Endodermal cell (in vitro differentiated cells): ENCODE results near the gene ANGPTL1. TPM values are rescaled to one million over a fixed set of nuclear protein-coding genes. Genes with fewer than 3 reads are reported as not detected.

Experiments
- DNase-seq: peaks from one replicate; pipeline ENCODE4 v3.0.0-alpha.2; 2017
- H3K27ac ChIP-seq: 2 replicates; pipeline ENCODE4 v1.5.1; 2013; ENCODE audit warnings: mild to moderate bottlenecking, low read depth, low read length, moderate library complexity
- H3K27me3 ChIP-seq: 2 replicates; pipeline ENCODE4 v1.6.1; 2013; ENCODE audit warnings: mild to moderate bottlenecking, low read length, moderate library complexity; ENCODE audit not compliant: insufficient read depth, control insufficient read depth, poor library complexity, severe bottlenecking
- H3K36me3 ChIP-seq: 2 replicates; pipeline ENCODE4 v1.7.0; 2013; ENCODE audit warnings: mild to moderate bottlenecking, low read length, moderate library complexity; ENCODE audit not compliant: control insufficient read depth, insufficient read depth
- H3K4me1 ChIP-seq: one replicate; pipeline ENCODE4 v1.7.0; 2013; ENCODE audit warnings: low read length; ENCODE audit not compliant: control insufficient read depth, insufficient read depth
- H3K4me3 ChIP-seq: 2 replicates; pipeline ENCODE4 v1.5.1; 2013; ENCODE audit warnings: mild to moderate bottlenecking, low read length, moderate library complexity
- H3K9ac ChIP-seq: 2 replicates; pipeline ENCODE4 v1.6.1; 2013; ENCODE audit warnings: mild to moderate bottlenecking, low read length, moderate library complexity; ENCODE audit not compliant: poor library complexity, severe bottlenecking; ENCODE audit errors: extremely low read depth
- H3K9me3 ChIP-seq: 2 replicates; pipeline ENCODE4 v1.6.1; 2013; ENCODE audit warnings: mild to moderate bottlenecking, low read length, moderate library complexity; ENCODE audit not compliant: control insufficient read depth
- H3K27ac Mint-ChIP-seq: 2 replicates; pipeline ENCODE4 v1.8.0; 2020; ENCODE audit warnings: mixed read lengths
- H3K27me3 Mint-ChIP-seq: 2 replicates; pipeline ENCODE4 v1.8.0; 2021; ENCODE audit warnings: mild to moderate bottlenecking, mixed read lengths; ENCODE audit not compliant: insufficient read depth
- H3K36me3 Mint-ChIP-seq: 2 replicates; pipeline ENCODE4 v1.8.0; 2020; ENCODE audit warnings: low read depth, mixed read lengths
- H3K4me1 Mint-ChIP-seq: 2 replicates; pipeline ENCODE4 v1.8.0; 2020; ENCODE audit warnings: mixed read lengths
- H3K4me3 Mint-ChIP-seq: 2 replicates; pipeline ENCODE4 v1.8.0; 2020; ENCODE audit warnings: mild to moderate bottlenecking, moderate library complexity, mixed read lengths
- H3K9me3 Mint-ChIP-seq: 2 replicates; pipeline ENCODE4 v1.8.0; 2020; ENCODE audit warnings: mild to moderate bottlenecking, mixed read lengths
- WGBS, 2 experiments: methylation state at CpG; one replicate each; pipeline versions ENCODE4 v1.1.5 to v1.1.7; 2013; ENCODE audit warnings: missing lambda C conversion rate in 2 of 2, mixed read lengths in 1 of 2; ENCODE audit not compliant: insufficient coverage in 1 of 2, insufficient read length in 1 of 2; 5-methylcytosine and 5-hydroxymethylcytosine counted together
- total RNA-seq, 2 donors: library from RNA; stranded (reverse); fragmentation: NEBNext Ultra II Directional in 1 of 2; extraction: Animal tissue kit (Norgen Biotek cat#: 25700) in 1 of 2; gene quantifications; 2 replicates in 1 of 2; 3 replicates in 1 of 2; pipeline ENCODE4 v1.2.1, GENCODE V29; 2021
- TF ChIP-seq, protein P1 (sequence below): fragments of 200-600 bp; sonication (generic); conservative IDR thresholded peaks from 2 replicates; pipeline ENCODE4 v1.5.0; 2021; ENCODE audit warnings: antibody characterized with exemption, mild to moderate bottlenecking

Gene ANGPTL1
- total RNA-seq, 2 donors from 2014 or later, result not detected

DNA sequence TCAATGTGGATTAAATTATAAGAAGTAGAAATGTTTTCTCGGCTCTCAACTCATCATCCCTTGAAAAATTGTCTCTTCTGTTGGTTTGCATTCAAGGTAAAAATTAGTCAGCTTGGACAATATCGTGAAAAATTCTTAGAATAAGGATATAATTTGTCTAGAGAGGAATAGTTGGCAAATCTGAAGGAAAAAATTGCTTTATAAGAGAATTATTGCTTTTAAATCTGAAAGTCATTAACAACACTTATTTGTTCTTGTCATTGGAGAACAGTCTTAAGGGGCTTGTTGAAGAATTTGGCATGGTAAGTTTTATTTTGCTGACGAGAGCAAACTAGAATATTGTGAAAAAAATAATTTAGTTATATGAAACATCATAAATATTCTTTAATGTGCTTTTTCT, 26.4 kb downstream of the ANGPTL1 start:
- WGBS, 2 experiments, result 94 to 100% methylated on average over 2 of the region's 3 CpGs

DNA sequence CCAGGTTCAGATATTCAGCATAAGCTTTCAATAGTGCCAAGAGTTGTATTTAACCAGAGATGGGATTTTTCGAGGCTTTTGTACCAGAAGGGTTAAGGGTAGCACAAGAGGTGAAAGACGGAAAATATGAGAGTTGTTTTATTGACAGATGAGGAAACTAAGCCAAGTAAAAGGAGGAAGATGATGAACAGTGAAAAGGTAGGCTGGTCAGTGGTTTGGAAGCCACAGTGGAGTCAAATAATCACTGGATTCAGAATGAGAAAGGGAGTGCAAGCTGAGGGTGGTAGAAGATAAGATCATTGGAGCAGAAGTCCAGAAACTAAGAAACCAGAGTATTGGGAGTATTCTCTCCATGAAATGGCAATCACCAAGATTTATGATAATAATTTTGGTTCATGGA, 45.7 kb downstream of the ANGPTL1 start:
- H3K9me3 Mint-ChIP-seq, result peaks cover 28% of the 10 kb centered on the region
- 92 to 100% methylated on average over 2 of the region's 2 CpGs for WGBS, 2 experiments
- H3K27ac Mint-ChIP-seq, result no peak overlapping the region
- H3K9me3 ChIP-seq, result peaks cover 32% of the 10 kb centered on the region
- no peaks in the 10 kb centered on the region for H3K4me1 ChIP-seq
- DNase-seq, result no peak
- H3K36me3 ChIP-seq, result peaks cover 60% of the 10 kb centered on the region
- TF ChIP-seq, protein P1, sequence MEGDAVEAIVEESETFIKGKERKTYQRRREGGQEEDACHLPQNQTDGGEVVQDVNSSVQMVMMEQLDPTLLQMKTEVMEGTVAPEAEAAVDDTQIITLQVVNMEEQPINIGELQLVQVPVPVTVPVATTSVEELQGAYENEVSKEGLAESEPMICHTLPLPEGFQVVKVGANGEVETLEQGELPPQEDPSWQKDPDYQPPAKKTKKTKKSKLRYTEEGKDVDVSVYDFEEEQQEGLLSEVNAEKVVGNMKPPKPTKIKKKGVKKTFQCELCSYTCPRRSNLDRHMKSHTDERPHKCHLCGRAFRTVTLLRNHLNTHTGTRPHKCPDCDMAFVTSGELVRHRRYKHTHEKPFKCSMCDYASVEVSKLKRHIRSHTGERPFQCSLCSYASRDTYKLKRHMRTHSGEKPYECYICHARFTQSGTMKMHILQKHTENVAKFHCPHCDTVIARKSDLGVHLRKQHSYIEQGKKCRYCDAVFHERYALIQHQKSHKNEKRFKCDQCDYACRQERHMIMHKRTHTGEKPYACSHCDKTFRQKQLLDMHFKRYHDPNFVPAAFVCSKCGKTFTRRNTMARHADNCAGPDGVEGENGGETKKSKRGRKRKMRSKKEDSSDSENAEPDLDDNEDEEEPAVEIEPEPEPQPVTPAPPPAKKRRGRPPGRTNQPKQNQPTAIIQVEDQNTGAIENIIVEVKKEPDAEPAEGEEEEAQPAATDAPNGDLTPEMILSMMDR, result no peak
- no peak overlapping the region for H3K9ac ChIP-seq
- peaks cover under 1% of the 10 kb centered on the region for H3K4me1 Mint-ChIP-seq
- H3K36me3 Mint-ChIP-seq, result peaks cover 61% of the 10 kb centered on the region
- H3K27me3 Mint-ChIP-seq, result no peaks in the 10 kb centered on the region
- no peaks in the 10 kb centered on the region for H3K27me3 ChIP-seq
- no peak overlapping the region for H3K27ac ChIP-seq
- H3K4me3 ChIP-seq, result no peak overlapping the region
- H3K4me3 Mint-ChIP-seq, result no peak overlapping the region

More for the DNA sequence above, 26.4 kb downstream of the ANGPTL1 start:
- peaks cover 24% of the 10 kb centered on the region for H3K36me3 ChIP-seq
- no peaks in the 10 kb centered on the region for H3K27me3 ChIP-seq
- TF ChIP-seq, protein P1, result no peak
- H3K27me3 Mint-ChIP-seq, result no peaks in the 10 kb centered on the region
- H3K9me3 Mint-ChIP-seq, result peaks cover 12% of the 10 kb centered on the region
- H3K27ac ChIP-seq, result no peak overlapping the region
- H3K36me3 Mint-ChIP-seq, result peaks cover 10% of the 10 kb centered on the region
- H3K4me3 ChIP-seq, result no peak overlapping the region
- no peak for DNase-seq
- no peaks in the 10 kb centered on the region for H3K4me1 ChIP-seq
- no peak overlapping the region for H3K27ac Mint-ChIP-seq
- H3K9me3 ChIP-seq, result no peaks in the 10 kb centered on the region
- H3K4me1 Mint-ChIP-seq, result peaks cover 2% of the 10 kb centered on the region
- H3K9ac ChIP-seq, result no peak overlapping the region
- no peak overlapping the region for H3K4me3 Mint-ChIP-seq

DNA sequence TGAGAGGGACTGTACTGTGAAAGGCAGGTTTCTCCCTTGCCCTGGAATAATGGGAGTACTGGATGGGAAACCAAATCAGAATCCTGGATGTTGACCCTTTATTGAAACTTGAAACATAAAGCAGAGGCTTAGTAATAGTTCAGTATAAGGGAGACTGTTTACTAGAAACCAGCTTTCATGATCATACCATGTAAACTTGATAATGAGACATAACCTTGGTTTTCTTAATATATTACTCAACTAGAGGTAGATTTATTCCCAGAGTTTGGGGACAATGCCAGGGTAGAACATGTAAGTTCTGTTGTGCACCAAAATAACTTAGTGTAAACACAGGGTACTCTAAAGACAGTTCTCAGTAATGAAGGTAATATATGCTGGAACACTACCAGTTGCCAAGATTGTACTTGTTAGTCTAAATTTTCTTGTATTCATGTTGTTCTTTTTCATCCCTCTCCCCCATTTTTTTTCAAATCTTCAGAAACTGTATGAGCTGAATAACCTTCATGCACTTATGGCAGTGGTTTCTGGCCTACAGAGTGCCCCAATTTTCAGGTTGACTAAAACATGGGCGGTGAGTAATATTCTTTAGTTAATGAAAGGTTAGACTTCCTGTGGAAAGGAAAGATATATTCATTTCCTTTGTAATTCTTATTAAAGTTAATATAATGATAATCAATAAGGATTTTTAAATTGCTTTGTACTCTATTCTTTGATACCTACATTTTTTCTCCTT, 49.6 kb downstream of the ANGPTL1 start:
- no peak overlapping the region for H3K9ac ChIP-seq
- no peak overlapping the region for H3K27ac Mint-ChIP-seq
- WGBS, 2 experiments, result 100% methylated on average over 1 of the region's 1 CpG; no CpG with 5 or more reads in 1 of the 2 experiments
- TF ChIP-seq, protein P1, result no peak
- peaks cover 36% of the 10 kb centered on the region for H3K36me3 Mint-ChIP-seq
- no peak for DNase-seq
- H3K4me3 Mint-ChIP-seq, result no peak overlapping the region
- H3K27ac ChIP-seq, result no peak overlapping the region
- peaks cover 2% of the 10 kb centered on the region for H3K9me3 ChIP-seq
- no peak overlapping the region for H3K4me3 ChIP-seq
- H3K4me1 Mint-ChIP-seq, result peaks cover 5% of the 10 kb centered on the region
- no peaks in the 10 kb centered on the region for H3K27me3 Mint-ChIP-seq
- no peaks in the 10 kb centered on the region for H3K27me3 ChIP-seq
- peaks cover under 1% of the 10 kb centered on the region for H3K9me3 Mint-ChIP-seq
- peaks cover 39% of the 10 kb centered on the region for H3K36me3 ChIP-seq
- no peaks in the 10 kb centered on the region for H3K4me1 ChIP-seq
